Upper lobe of left lung (tissue), 4 donors: ENCODE results near the gene STRIP1.

ENCODE experiments used
- CTCF ChIP-seq, 6 experiments: fragments of 450-650 bp in 4 of 6; fragments of 200-600 bp in 2 of 6; sonication (generic) in 2 of 6; IDR thresholded peaks; one replicate each; pipeline ENCODE4 v1.5.1; 2016 to 2019; ENCODE audit warnings: antibody characterized with exemption in 6 of 6
- POLR2AphosphoS5 ChIP-seq, 2 donors: sonication (generic); formaldehyde crosslinking; IDR thresholded peaks; one replicate each; pipeline ENCODE4 v1.5.1; 2017; ENCODE audit warnings: antibody characterized with exemption in 2 of 2

- TF ChIP-seq CTCF (IDR thresholded peaks at IDR 0.05) (no peak), POLR2AphosphoS5 (IDR thresholded peaks at IDR 0.05) (no peak)
These were observed 38.9 kb upstream of the STRIP1 start for GRCh38 chr1:109995536-109995935.
